ENCODE results near the gene CPNE4.
"Not testable (repeated sequence)": the region's sequence is repeated elsewhere in the genome, so short reads cannot be mapped to it uniquely, and the experiment has no call there.

The CPNE4 gene

DNA sequence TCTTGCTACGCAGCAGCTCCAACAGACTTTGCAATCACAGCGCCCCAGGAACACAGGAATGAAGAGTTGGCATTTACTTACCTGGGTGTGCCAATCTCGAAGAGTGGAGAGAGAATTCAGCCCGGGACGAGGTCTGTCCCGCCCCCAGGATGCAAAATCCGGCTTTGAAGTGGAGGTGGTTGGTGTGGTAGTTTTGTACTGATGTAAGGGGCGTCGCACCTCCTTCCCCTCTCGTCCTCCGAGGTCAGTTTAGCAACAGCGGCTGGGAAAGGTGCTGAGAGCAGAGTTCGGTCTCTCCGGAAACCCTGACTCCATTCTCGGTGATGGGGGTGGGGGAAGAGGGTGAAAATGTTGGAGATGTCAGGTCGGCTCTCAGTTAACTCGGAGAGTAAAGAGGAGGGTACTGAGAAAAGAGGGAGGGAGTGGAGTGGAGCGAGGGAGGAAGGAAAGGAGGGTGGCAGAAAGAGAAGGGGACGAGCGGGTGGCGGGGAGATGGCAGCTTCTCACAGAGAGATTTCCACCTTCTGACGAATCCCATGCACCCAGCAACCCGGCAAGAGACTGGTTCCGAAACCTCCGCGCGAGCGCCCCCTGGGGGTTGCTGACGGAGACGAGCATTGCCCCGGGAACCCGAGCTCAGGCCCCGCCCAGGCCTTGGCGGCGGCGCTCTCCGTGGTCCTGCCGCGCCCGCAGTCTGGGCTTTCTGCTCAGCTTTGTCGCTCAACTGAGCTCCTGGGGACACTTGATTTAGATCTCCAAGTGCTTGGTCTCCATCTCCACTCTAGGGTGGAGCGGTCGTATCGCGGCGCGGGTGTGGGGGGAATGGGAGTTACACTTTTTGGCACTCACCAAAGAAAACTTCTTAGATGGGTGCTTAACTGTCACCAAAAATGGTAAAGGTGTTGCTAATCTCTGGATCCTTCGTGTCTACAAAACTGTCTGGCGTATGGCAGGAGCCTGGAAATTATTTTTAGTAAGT lies at the start of gene CPNE4:
Gene CPNE4, minus strand, starts transcription at position 529 of the 979 bp plus-strand sequence.
- Mint-ChIP-seq H3K4me3 (peak within 1 kb of the TSS; percentile 36), H3K27me3 (peaks cover 89% of the 10 kb centered on the region), H3K27ac (no peak within 1 kb of the TSS)

GRCh38 chr3:132083583-132084279 lies 48.9 kb upstream of the CPNE4 start:
- Mint-ChIP-seq H3K27me3 (no peaks in the 10 kb centered on the region), H3K4me3 (no peak overlapping the region), H3K9me3 (no peaks in the 10 kb centered on the region), H3K4me1 (ENCODE audit: low read depth) (no peaks in the 10 kb centered on the region), H3K36me3 (ENCODE audit: low read depth) (no peaks in the 10 kb centered on the region), H3K27ac (no peak overlapping the region)
- DNase-seq = no peak

More for the DNA sequence above, at the start of gene CPNE4:
- Mint-ChIP-seq H3K4me1 (ENCODE audit: low read depth) (peaks cover 11% of the 10 kb centered on the region), H3K36me3 (ENCODE audit: low read depth) (no peaks in the 10 kb centered on the region), H3K9me3 (no peaks in the 10 kb centered on the region)
- DNase-seq = peak; percentile 74

- no peaks in the 10 kb centered on the region for H3K9me3 Mint-ChIP-seq
- H3K36me3 Mint-ChIP-seq (ENCODE audit: low read depth) = no peaks in the 10 kb centered on the region
- H3K4me3 Mint-ChIP-seq = no peak overlapping the region
- H3K27ac Mint-ChIP-seq = no peak overlapping the region
- DNase-seq = no peak
- H3K4me1 Mint-ChIP-seq (ENCODE audit: low read depth) = no peaks in the 10 kb centered on the region
- H3K27me3 Mint-ChIP-seq = no peaks in the 10 kb centered on the region
Measured at GRCh38 chr3:132083159-132083558, 48.3 kb upstream of the CPNE4 start.

DNA sequence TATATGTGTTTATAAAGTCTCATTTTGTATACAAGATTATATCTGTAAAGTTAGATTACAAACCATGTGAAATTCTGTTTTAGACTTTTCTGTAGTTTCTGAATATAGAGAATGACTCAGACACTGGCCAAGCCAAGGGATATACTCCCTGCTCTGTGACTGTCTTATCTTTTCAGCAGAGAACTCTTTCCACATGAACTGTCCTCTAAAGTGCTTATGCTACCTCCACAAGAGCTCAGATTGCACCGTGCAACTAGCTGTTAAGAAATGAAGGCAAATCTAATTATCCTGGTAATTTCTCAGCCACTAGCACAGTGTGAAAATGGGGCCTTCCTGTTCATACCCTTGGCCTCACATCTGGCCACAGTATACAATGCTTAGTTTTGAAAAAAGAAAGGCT lies 44.3 kb upstream of the CPNE4 start:
- Mint-ChIP-seq H3K36me3 (ENCODE audit: low read depth) (no peaks in the 10 kb centered on the region), H3K27ac (no peak overlapping the region), H3K27me3 (no peaks in the 10 kb centered on the region), H3K4me1 (ENCODE audit: low read depth) (no peaks in the 10 kb centered on the region), H3K9me3 (no peaks in the 10 kb centered on the region), H3K4me3 (no peak overlapping the region)
- DNase-seq = no peak

DNA sequence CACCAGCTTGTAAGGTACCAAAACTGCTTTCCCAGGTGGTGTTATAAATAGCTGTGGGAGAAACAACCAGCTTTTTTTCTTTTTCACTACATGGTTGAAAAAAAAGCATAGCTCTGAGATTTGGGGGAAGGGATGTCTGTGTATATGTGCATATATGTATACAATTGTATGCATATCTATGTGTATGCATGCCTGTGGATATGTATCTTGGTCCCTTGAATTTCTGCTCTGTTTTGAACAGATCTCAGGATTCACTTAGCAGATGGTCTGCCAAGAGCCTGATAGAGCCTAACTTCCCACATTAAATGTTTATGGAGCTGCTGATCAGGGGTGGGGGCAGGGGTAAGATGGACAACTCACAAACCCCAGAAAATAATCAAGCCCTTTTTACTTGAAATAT lies 39.0 kb upstream of the CPNE4 start:
- H3K36me3 Mint-ChIP-seq (ENCODE audit: low read depth) = no peaks in the 10 kb centered on the region
- no peaks in the 10 kb centered on the region for H3K9me3 Mint-ChIP-seq
- peaks cover 12% of the 10 kb centered on the region for H3K27me3 Mint-ChIP-seq
- no peak overlapping the region for H3K4me3 Mint-ChIP-seq
- no peak for DNase-seq
- H3K4me1 Mint-ChIP-seq (ENCODE audit: low read depth) = no peaks in the 10 kb centered on the region
- H3K27ac Mint-ChIP-seq = no peak overlapping the region

- no peaks in the 10 kb centered on the region for H3K9me3 Mint-ChIP-seq
- H3K27ac Mint-ChIP-seq = no peak overlapping the region
- H3K27me3 Mint-ChIP-seq = peaks cover 12% of the 10 kb centered on the region
- no peaks in the 10 kb centered on the region for H3K36me3 Mint-ChIP-seq (ENCODE audit: low read depth)
- no peak overlapping the region for H3K4me3 Mint-ChIP-seq
- no peaks in the 10 kb centered on the region for H3K4me1 Mint-ChIP-seq (ENCODE audit: low read depth)
- no peak for DNase-seq
Measured at GRCh38 chr3:132071043-132071442, 36.2 kb upstream of the CPNE4 start.

- DNase-seq = no peak
- H3K4me3 Mint-ChIP-seq = no peak overlapping the region
- no peaks in the 10 kb centered on the region for H3K9me3 Mint-ChIP-seq
- no peak overlapping the region for H3K27ac Mint-ChIP-seq
- H3K36me3 Mint-ChIP-seq (ENCODE audit: low read depth) = no peaks in the 10 kb centered on the region
- no peaks in the 10 kb centered on the region for H3K4me1 Mint-ChIP-seq (ENCODE audit: low read depth)
- H3K27me3 Mint-ChIP-seq = peaks cover 14% of the 10 kb centered on the region
Measured at GRCh38 chr3:132064114-132064513, 29.3 kb upstream of the CPNE4 start.

DNA sequence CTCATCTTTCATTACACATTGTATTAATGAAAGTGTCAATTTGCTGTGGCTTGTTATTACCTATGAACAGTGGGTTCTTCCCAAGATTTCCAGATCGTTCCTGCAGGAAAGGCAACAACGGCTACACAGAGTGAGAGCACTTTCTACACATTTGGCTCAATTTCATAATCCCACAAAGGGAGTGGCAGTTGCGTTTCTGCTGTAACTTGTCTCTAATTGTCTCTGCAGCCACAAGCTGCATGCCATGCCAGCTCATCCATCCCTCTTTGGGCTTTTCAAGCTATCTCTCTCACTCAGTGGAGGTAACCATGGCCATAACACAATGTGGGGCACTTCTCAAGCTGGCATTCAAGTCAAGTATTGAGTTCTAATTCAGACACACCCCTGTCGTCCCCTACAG lies 27.7 kb upstream of the CPNE4 start:
- Mint-ChIP-seq H3K9me3 (no peaks in the 10 kb centered on the region), H3K4me1 (ENCODE audit: low read depth) (no peaks in the 10 kb centered on the region), H3K36me3 (ENCODE audit: low read depth) (no peaks in the 10 kb centered on the region), H3K27me3 (peaks cover 14% of the 10 kb centered on the region), H3K4me3 (no peak overlapping the region), H3K27ac (no peak overlapping the region)
- DNase-seq = no peak

DNA sequence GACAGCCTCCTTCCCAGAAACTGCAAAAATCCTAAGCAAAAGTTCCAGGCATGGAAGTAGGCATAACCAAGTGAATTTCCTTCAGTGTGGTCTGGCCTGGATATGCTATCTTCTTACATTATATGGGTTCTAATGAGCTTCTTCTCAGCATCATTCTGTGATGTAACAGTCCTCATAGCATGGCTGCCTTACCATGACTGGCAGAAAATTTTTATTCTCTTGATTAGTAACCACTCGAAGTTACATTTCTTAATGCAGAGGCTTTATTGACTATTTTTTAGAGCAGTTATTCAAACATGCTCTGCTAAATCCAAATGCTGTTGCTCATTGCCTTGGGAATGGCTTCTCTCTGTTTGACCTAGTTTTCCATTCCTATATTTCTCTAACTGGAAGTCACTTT lies 21.1 kb upstream of the CPNE4 start:
- H3K27me3 Mint-ChIP-seq = peaks cover 9% of the 10 kb centered on the region
- H3K9me3 Mint-ChIP-seq = no peaks in the 10 kb centered on the region
- H3K27ac Mint-ChIP-seq = no peak overlapping the region
- H3K4me3 Mint-ChIP-seq = no peak overlapping the region
- H3K36me3 Mint-ChIP-seq (ENCODE audit: low read depth) = no peaks in the 10 kb centered on the region
- H3K4me1 Mint-ChIP-seq (ENCODE audit: low read depth) = no peaks in the 10 kb centered on the region
- DNase-seq = no peak

DNA sequence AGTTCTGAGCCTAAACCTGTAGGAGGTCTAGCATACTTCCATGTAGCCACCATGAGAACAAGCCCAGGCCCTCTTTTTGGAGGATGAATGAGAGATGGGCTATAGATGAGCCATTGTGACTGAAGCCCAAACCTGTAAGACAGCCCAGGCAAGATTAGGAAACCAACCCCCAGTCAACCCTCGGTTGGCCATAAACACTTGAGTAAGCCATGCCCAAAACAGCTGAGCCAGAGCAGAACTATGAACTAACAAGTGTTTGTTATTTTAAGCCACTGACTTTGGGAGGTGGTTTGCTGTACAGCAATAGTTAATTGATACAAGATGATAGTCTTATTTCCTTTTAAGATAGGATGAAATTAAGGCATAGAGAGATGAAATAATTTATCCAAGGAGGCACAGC lies 12.4 kb upstream of the CPNE4 start:
- no peaks in the 10 kb centered on the region for H3K4me1 Mint-ChIP-seq (ENCODE audit: low read depth)
- DNase-seq = no peak
- H3K4me3 Mint-ChIP-seq = no peak overlapping the region
- no peak overlapping the region for H3K27ac Mint-ChIP-seq
- H3K27me3 Mint-ChIP-seq = no peaks in the 10 kb centered on the region
- H3K36me3 Mint-ChIP-seq (ENCODE audit: low read depth) = no peaks in the 10 kb centered on the region
- H3K9me3 Mint-ChIP-seq = peaks cover 2% of the 10 kb centered on the region

- peaks cover 14% of the 10 kb centered on the region for H3K27me3 Mint-ChIP-seq
- not testable (repeated sequence) for H3K4me3 Mint-ChIP-seq; DNase-seq; H3K27ac Mint-ChIP-seq; H3K9me3 Mint-ChIP-seq; H3K4me1 Mint-ChIP-seq (ENCODE audit: low read depth); H3K36me3 Mint-ChIP-seq (ENCODE audit: low read depth)
Measured at GRCh38 chr3:132044874-132045273, 10.1 kb upstream of the CPNE4 start.

DNA sequence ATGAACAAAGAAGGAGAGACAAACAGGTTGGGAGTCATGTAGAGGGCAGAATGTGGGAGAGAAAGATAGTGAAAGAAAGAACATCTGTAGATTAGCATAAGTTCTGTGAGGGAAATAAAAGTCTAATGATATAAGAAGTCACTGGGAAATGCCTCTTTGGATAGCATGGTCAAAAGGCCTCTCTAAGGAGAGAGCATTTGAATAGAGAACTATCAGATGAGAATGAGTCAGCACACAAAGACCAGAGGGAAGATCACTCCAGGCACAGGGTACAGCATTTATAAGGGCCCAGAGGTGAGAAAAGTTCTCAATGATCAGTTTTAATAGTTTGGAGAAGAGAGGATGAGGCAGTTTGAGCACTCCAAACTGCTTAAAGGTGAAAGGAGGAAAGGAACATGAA lies 7.9 kb upstream of the CPNE4 start:
- Mint-ChIP-seq H3K4me3 (no peak overlapping the region), H3K36me3 (ENCODE audit: low read depth) (no peaks in the 10 kb centered on the region), H3K9me3 (no peaks in the 10 kb centered on the region), H3K27me3 (peaks cover 29% of the 10 kb centered on the region), H3K4me1 (ENCODE audit: low read depth) (no peaks in the 10 kb centered on the region), H3K27ac (no peak overlapping the region)
- no peak for DNase-seq

DNA sequence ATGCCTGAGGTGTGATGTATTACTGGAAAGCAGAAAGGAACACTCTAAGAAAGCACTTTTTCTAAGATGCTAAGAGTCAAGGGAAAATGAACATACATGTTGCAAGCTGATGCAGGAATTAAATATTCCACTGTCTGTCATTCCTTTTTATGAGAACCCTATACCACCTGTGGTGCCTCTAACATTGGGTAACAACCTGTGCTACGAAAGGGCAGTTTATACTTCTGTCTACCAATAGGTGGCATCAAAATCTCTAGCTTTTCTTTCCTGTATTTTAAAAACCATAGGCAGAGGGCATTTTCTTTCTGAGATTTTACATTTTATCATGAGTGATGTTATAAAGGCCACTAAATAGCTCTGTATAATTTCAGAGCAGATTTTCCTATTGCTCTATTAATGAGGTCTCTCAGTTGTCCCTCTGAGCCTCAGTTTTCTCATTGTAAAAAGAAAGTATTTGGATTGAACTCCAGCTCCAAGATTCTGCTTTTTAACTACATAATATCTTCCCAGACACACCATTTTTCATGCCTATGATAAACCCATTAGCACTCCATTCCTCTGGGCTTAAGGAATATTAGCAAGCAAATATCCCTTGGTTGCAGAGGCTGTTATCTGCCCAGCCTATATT lies 3.5 kb upstream of the CPNE4 start:
- no peak overlapping the region for H3K4me3 Mint-ChIP-seq
- peaks cover 11% of the 10 kb centered on the region for H3K4me1 Mint-ChIP-seq (ENCODE audit: low read depth)
- no peaks in the 10 kb centered on the region for H3K36me3 Mint-ChIP-seq (ENCODE audit: low read depth)
- H3K27me3 Mint-ChIP-seq = peaks cover 71% of the 10 kb centered on the region
- H3K9me3 Mint-ChIP-seq = no peaks in the 10 kb centered on the region
- no peak overlapping the region for H3K27ac Mint-ChIP-seq
- no peak for DNase-seq

- DNase-seq = no peak
- H3K4me3 Mint-ChIP-seq = no peak overlapping the region
- no peaks in the 10 kb centered on the region for H3K9me3 Mint-ChIP-seq
- H3K4me1 Mint-ChIP-seq (ENCODE audit: low read depth) = peaks cover 11% of the 10 kb centered on the region
- H3K36me3 Mint-ChIP-seq (ENCODE audit: low read depth) = no peaks in the 10 kb centered on the region
- peaks cover 79% of the 10 kb centered on the region for H3K27me3 Mint-ChIP-seq
- no peak overlapping the region for H3K27ac Mint-ChIP-seq
Measured at GRCh38 chr3:132037581-132037980, 2.8 kb upstream of the CPNE4 start.

- no peaks in the 10 kb centered on the region for H3K36me3 Mint-ChIP-seq (ENCODE audit: low read depth)
- H3K4me1 Mint-ChIP-seq (ENCODE audit: low read depth) = peaks cover 11% of the 10 kb centered on the region
- no peak for DNase-seq
- no peak overlapping the region for H3K4me3 Mint-ChIP-seq
- no peak overlapping the region for H3K27ac Mint-ChIP-seq
- H3K9me3 Mint-ChIP-seq = no peaks in the 10 kb centered on the region
- peaks cover 84% of the 10 kb centered on the region for H3K27me3 Mint-ChIP-seq
Measured at GRCh38 chr3:132037056-132037455, 2.2 kb upstream of the CPNE4 start.
